ENCODE results near the gene SLC43A1.

- TF ChIP-seq, protein P1, sequence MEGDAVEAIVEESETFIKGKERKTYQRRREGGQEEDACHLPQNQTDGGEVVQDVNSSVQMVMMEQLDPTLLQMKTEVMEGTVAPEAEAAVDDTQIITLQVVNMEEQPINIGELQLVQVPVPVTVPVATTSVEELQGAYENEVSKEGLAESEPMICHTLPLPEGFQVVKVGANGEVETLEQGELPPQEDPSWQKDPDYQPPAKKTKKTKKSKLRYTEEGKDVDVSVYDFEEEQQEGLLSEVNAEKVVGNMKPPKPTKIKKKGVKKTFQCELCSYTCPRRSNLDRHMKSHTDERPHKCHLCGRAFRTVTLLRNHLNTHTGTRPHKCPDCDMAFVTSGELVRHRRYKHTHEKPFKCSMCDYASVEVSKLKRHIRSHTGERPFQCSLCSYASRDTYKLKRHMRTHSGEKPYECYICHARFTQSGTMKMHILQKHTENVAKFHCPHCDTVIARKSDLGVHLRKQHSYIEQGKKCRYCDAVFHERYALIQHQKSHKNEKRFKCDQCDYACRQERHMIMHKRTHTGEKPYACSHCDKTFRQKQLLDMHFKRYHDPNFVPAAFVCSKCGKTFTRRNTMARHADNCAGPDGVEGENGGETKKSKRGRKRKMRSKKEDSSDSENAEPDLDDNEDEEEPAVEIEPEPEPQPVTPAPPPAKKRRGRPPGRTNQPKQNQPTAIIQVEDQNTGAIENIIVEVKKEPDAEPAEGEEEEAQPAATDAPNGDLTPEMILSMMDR (conservative IDR thresholded peaks at IDR 0.05): no peak
- TF ChIP-seq ZFX (IDR thresholded peaks at IDR 0.05): no peak
These were observed 28.3 kb downstream of the SLC43A1 start for GRCh38 chr11:57487021-57487778.

Measured in C4-2B (cell line).